Fibroblast of skin of abdomen (primary cell): Measurements from ENCODE around the gene PRAC2. TPM values are rescaled to one million over a fixed set of nuclear protein-coding genes. Genes with fewer than 3 reads are reported as not detected.
"Not testable (repeated sequence)": the region's sequence is repeated elsewhere in the genome, so short reads cannot be mapped to it uniquely, and the experiment has no call there.

ENCODE experiments used
- DNase-seq: peaks from one replicate; pipeline ENCODE4 v3.0.0-alpha.2; 2013
- polyA plus RNA-seq, 2 experiments: library from polyadenylated mRNA; unstranded; fragments of 120-200 nt; gene quantifications; one replicate each; pipeline ENCODE4 v1.2.1, GENCODE V29; 2013; ENCODE audit not compliant: insufficient read length in 2 of 2

Gene PRAC2
- polyA plus RNA-seq (2013, experiment 1 of 2; ENCODE audit: insufficient read length), result not detected
- polyA plus RNA-seq (2013, experiment 2 of 2; ENCODE audit: insufficient read length), result not detected

DNA sequence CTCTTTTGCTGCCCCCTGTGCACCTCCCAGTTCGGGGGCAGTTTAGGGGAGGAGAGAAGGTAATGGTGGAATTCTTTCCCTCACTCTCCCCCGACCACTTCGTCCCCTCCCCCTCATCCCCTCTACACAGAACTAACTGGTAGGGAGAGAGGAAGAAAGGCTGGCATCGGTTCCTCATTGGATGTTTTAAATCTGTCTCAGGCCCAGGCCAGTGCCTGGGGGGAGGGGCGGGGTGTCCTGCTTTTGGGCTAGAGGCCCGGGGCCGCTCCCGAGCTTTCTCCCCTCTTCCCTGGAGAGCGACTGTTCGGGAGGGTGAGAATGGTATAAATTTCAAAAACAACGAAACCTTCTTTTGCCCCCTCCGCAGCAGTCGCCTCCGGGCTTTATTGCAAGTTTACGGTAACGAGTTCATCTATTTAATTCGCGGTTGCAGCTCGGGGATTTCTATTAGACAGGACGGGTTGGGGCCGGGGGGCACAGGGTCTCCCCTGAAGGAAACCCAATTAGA lies at the start of gene PRAC2:
Gene PRAC2, plus strand, starts transcription at position 271 of the 508 bp plus-strand sequence. CDS start 1,226 bp downstream, outside the sequence.
- no peak for DNase-seq

DNA sequence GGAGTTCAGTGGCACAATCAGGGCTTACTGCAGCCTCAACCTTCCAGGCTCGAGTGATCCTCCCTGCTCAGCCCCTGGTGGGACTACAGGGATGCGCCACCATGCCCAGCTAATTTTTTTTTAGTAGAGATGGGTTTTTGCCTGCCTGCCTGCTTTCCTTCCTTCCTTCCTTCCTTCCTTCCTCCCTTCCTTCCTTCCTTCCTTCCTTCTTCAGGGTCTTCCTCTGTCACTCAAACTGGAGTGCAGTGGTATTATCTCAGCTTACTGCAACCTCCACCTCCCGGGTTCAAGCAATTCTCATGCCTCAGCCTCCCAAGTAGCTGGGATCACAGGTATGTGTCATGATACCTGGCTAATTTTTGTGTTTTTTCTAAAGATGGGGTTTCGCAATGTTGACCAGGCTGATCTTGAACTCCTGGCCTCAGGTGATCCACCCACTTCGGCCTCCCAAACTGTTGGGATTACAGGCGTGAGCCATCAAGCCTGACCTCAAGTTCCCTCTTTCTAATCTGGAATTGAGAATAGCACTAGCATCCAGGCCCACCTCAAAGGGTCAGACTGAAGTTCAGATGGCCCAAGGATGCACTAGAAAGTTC lies 45.9 kb upstream of the PRAC2 start:
- no peak for DNase-seq

DNA sequence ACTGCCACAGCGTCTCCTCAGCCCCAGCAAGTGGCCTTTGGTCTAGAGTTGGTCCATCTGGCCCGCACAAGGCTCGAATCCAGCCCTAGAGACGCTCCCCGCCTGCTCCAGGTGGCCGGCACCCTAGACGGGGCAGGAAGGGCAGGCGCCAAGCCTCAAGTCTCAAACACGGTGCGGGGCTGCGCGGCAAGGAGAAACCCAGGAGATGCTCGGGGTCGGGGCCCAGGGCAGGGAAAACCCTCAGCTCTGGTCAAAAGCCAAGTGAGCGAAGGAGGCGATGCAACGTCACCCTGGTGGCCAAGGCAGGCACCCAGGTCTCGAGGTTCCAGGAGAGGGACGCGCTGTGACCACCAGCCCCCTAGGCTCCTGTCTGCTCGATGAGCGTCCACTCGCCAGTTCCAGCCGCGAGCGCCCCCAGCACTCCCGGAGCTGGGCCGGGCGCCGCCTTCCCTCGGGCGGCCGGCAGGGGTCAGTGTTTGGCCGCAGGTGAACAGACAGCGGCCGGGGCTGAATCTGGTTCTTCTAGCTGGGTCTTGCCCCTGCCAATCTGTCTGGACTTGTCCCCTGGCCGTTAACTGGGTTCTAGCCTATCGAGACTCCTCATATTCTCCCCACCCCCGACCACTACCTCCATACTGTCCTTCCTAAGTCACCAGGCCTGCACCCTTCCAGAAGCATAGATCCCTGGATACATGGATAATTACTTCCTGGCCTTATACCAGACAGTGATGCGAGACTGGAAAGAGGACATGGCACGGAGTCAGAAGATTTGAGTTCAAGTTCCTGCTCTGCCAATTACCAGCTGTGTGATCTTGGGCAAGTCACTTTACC lies 44.6 kb upstream of the PRAC2 start:
- DNase-seq, result peak; percentile 39

DNA sequence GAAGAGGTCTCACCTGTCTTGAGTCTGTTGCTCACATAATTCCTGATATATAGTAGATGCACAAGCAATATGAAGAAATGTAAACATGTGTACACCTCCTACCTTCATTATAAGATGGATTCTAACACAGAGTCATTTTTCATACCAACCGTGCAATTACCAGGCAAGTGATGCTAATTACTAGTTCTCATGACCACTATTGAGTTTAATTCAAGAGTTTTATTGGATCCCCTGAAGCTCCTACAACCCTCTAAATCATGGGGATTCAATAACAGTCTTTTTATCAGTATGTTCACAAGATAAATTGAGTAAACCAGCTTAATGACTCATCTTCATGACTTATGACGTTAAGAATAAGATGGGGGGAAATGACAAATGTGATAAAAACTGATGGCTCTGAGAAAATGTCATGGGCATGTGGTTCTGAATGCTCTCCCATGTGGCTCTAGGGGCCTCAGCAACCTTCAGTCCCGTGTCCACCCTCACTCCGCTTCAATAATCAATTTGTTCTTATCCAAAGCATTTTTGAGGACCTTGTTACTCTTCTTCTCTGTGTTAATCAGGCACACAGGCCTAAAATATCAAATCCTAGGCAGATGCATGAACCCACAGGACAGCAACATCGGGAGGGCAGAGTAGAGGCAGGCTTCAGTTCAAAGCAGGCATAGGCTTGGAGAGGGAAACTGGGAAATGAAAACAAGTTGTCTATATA lies 43.4 kb upstream of the PRAC2 start:
- no peak for DNase-seq

DNA sequence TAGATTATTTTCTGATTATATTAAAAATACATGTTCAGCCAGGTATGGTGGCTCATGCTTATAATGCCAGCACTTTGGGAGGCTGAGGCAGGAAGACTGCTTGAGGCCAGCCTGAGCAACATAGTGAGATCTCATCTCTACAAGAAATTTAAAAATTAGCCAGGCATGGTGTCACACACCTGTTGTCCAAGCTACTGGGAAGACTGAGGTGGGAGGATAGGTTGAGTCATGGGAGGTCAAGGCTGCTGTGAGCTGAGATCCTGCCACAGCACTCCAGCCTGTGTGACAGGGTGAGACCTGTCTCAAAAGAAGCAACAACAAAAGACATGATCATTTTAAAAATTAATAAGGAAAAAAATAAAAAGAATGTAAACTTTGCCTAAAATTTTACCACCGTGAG lies 41.4 kb upstream of the PRAC2 start:
- DNase-seq, result no peak

DNA sequence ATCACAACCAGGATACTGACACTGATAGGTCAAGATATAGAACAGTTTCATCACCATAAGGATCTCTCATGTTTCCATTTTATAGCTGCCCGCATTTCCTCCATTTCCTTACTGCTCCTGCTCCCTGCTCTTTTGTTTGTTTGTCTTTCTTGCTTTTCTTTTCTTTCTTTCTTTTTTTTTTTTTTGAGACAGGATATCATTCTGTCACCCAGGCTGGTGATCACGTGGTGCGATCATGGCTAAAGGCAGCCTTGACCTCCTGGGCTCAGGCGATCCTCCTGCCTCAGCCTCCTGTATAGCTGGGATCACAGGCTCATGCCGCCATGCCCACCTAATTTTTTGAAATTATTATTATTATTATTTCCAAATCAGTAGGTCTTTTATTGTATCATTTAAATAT lies 32.3 kb upstream of the PRAC2 start:
- no peak for DNase-seq

DNA sequence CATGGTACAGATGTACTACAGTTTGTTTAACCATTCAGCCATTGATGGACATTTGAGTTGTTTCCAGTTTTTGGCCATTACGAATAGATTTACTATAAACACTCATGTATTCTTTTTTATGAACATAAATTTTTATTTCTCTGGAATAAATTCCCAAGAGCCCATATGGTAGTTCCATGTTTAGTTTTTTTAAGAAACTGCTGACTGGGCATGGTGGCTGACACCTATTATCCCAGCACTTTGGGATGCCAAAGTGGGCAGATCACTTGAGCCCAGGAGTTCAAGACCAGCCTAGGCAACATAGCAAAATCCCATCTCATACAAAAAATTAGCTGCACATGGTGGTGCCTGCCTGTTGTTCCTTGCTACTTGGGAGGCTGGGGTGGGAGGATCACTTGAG lies 30.9 kb upstream of the PRAC2 start:
- DNase-seq, result no peak

DNA sequence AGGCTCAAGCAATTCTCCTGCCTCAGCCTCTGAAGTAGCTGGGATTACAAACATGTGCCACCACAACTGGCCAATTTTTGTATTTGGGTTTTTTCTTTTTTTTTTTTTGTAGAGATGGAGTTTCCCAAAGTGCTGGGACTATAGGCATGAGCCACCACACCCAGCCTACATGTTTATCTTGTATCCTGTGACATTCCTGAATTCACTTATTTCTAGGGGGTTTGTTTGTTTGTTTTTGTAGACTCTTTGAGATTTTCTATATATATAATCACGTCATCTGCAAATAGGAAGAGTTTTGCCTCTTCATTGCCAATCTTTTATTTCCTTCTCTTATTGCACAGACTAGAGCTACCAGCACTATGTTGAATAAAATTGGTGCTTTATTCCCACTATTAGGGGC lies 29.8 kb upstream of the PRAC2 start:
- no peak for DNase-seq

DNA sequence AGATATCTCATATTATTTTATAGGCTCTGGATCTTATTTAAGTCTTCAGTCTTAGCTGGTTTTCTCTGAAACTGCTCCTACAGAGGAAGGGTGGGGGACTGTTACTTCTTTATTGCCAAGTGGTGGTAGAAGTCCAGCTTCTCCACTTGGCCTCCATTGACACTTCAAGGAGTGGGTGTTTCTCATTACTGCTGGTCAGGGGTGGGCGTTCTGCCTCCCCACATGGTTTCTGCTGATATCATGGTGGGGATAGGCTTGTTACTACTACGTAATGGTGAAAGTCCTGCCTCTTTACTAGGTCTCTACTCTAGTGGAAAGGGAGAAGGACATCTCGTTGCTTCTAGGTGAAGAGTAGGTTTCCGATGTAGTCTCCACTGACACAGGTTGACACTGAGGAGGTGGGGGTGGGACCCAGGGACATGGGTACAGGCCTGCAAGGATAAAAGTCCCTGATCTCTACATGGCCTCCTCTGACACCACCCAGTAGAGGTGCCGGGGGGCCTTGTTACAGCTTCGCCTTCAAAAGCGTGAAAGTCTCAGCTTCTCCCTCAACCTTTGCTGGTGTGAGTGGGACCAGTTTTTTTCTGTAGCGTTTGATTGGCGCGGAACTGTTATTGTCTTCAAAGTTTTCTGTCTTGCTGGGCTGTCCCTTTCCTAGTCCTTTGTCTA lies 21.0 kb upstream of the PRAC2 start:
- DNase-seq, result no peak

DNA sequence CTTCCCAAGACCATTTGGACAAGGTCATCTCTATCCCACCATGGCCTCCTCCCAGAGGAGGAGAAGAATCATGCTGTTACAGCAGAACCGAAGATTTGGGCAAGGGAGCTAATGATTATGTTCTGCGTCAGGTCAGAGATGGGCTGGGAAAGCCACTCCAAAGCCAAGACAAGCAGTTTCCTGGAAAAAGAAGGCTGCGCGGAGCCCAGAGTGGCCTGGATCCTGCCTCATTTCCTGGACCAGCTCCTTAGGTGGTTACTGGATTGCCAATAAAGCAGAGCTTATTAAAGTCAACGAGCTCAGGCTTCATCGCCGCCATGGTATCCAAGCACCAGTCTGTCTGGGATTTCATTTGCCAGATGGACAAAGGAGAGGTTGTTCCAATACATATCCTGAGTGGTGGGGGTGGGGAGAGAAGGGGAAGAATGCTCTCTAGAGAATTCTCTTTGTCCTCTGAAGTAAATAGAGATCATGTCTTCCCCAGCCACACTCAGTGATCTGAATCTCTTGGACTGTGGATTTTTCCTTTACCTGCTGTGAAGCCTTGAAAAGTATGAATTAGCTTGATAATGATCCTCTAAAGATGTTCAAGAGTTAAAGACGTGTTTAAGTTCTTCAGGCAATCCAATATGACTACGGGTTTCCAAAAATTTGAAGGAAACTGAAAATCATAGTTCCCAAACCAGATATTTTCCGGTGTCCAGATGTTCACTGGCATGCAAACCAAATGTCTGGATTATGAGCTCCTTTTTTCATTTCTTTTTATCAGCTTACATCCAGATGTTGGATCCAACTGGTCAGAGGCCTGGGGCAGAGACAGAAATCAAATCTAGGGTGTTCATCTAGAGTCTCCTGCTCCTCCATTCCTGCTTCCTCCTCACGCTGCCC lies 18.4 kb upstream of the PRAC2 start:
- DNase-seq, result no peak

DNA sequence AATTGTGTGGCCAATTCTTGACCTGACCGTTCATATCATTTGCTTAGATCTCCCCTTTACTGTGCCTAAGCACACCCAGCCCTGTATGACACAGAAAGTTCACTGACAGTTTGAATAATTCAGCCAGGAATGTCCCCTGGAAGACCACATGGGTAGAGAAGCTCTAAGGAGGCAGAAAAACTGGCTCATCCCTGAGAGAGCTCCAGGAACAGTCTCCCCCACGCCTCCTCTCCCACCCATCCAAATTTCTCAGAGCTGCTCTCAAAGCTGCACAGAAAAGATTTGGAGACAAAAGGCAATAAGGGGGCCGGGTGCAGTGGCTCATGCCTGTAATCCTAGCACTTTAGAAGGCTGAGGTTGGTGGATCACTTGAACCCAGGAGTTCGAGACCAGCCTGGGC lies 11.9 kb upstream of the PRAC2 start:
- no peak for DNase-seq

DNA sequence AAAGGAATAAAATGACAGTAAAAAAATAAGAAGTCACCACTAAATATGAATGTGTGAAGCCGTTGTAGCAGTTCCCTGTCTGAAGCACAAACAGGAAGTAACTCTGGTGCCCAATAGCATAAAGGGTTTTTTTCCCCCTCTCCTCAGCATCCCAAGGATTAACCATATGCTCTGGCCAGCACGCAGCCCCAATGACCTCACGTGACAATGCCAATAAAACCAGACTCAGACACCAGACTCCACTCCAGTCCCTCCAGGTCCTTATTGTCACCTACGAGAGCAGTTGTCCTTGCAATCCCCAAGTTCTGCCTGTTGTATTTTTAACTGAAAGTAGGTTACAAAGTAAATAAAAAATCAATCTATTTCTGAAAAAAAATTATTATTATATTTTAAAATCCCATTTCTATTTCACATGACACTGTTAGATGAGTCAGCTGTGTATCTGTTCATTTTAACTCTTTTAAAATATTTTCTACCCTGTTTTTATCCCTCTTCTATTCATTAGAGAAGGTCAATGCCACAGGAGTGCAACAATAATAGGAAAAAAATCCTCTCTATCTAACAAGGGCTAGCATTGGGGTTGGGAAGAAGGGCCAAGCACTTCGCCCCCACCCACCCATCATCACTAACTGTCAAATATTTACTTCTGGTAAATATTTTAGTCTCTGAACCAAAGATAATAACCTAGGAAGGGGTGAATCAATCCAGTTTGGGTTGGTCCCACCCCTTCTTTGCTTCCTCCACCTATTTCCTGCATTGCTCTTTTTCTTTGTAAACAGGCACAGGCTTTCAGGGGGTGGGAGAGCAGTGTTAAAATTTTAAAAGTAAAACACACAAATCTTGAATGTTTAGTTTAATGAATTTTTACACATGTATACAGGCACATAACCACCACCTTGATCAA lies 7.2 kb upstream of the PRAC2 start:
- no peak for DNase-seq

DNA sequence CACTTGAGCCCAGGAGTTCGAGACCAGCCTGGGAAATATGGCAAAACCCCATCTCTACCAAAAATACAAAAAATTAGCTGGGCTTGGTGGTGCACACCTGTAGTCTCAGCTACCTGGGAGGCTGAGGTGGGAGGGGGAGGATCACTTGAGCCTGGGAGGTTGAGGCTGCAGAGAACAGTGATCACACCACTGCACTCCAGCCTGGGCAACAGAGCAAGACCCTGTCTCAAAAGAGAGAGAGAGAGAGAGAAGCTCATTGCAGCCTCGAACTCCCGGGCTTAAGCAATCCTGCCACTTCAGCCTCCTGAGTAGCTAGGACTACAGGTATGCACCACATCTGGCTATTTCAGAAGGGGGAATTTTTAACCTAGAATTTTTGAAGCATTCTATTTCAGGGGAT lies 6.4 kb upstream of the PRAC2 start:
- DNase-seq, result not testable (repeated sequence)

DNA sequence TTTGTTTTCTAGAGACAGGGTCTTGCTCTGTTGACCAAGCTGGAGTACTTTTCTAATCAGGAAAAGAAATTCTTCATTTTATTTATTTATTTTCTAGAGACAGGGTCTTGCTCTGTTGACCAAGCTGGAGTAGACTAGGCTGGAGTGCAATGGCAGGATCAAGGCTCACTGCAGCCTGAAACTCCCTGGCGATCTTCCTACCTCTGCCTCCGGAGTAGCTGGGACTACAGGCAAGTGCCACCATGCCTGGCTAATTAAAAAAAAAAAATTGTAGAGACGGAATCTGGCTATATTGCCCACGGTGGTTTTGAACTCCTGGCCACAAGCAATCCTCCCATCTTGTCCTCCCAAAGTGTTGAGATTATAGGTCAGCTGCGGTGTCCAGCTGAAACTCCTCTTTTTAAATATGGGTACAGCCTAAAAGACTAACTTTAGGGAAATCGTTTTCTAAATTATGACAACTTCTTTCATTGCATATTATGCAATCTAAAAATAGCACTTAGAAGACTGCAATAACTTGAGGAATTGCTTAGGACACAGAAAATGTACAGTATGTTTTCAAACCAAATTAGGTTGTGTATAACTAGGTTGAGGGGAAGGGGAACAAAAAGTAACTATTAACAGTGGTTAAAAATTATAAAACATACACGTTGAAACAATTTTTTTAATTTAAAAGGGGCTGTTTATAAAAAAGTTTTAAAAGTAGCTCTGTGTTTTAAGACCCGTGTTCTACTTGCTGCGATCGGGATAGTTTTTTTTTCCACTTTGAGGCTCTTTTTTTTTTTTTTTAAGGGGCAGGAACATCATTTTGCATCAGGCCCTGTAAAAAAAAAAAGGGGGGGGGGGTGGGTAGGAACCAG lies 5.4 kb upstream of the PRAC2 start:
- DNase-seq, result no peak

DNA sequence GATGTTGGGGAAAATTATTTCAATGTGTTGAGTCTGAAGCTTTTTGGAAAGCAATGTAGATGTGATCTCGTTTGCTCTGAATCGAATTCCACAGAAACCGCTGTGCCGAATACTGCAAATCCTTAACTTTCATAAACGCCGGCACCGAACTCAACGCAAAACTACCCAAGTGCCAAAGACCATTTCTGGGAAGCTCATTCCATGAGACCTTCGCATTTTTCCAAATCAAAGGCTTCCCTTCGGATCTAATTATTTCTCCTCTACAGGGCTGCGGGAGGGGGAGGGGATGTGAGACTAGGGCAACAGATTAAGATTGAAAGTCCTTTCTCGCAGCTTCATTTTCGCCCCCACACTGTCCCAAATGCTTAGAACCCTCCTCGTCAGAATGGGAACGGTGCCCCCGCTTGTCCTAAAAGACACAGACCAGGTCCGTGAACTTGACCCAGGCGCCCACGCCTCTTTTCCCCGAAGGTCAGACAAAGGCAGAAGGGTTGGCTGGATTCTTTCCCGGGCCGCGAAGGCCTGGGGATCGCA lies 4.7 kb upstream of the PRAC2 start:
- no peak for DNase-seq

DNA sequence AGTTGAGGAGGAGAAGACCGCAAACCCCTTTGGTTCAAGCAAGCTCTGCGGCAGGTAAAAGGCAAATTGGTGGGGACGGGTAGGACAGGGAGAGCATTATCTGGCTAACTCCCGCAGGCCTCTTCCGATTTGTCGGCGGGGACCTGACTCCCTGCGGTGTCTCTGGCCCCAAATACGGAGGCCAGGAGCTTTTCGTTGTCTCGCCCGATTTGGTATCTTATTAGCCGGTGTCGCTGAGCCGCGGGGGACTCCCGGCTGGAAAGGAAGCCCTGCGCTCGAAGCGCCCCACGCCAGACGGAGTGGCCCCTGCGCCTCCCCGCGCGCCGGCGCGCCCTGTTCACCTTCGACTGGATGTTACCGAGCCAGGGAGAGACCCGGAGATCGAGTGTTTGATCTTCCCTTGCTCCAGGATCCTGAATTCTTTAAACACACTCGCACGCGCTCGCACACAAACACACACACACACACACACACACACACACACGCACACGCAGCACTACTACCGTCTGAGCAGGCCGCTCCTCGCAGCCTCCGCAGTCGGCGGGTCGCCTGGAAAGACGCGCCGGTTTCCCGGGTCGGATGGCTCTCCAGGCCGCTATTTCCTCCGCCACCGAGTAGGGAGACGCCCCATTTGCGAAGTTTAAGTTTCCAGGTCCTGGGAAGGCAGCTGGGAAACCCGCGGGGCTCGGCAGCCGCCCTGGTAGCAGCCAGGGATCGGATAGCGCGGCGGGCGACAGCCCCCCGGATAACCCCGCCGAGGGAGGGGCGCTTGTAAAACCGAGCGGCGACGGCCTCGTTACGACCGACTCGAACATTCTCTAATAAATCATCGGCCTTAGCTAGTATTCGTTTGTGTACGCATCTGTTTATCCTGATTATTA lies 4.0 kb upstream of the PRAC2 start:
- DNase-seq, result no peak

DNA sequence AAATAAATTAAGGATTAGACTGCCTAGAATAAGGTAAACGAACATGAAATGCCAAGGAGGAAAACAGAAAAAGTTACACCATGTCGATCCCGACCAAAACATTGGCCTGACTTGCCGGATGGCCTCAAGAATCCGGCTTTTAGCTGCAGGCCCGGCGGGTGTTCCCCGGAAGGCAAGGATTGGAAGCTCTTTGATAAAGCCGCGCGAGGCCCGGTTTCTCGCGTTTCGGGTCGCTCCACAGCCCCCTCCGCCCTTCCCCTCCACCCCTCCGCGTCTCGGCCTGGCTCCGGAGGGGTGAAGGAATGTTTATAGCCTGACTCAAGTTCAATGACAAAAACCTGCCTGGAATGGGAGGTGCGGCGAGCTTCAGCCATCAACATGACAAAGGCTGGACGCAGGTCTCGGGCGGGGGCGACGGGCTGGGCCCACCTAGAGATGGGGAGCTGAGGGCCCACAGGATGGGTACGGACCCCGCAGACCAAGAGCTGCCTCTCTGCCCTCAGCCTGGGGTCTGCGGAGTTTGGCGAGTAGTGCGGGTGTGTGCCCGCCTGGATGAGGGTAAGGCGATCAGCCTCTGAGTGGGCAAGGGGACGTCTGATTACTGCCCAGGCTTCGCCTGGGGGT lies 3.2 kb upstream of the PRAC2 start:
- no peak for DNase-seq
